B cell (primary cell): ENCODE results near the gene BMERB1.

Experiments used
- EZH2 ChIP-seq: IDR thresholded peaks from 2 replicates; pipeline ENCODE4 v1.6.1; 2012; ENCODE audit warnings: borderline replicate concordance, low read depth, mild to moderate bottlenecking, moderate library complexity, low read length; ENCODE audit not compliant: insufficient read depth, poor library complexity, severe bottlenecking
- TF ChIP-seq, protein P1 (sequence below): fragments of 200-600 bp; IDR thresholded peaks from one replicate; pipeline ENCODE4 v1.8.0; 2022; ENCODE audit warnings: antibody characterized with exemption, mild to moderate bottlenecking

DNA sequence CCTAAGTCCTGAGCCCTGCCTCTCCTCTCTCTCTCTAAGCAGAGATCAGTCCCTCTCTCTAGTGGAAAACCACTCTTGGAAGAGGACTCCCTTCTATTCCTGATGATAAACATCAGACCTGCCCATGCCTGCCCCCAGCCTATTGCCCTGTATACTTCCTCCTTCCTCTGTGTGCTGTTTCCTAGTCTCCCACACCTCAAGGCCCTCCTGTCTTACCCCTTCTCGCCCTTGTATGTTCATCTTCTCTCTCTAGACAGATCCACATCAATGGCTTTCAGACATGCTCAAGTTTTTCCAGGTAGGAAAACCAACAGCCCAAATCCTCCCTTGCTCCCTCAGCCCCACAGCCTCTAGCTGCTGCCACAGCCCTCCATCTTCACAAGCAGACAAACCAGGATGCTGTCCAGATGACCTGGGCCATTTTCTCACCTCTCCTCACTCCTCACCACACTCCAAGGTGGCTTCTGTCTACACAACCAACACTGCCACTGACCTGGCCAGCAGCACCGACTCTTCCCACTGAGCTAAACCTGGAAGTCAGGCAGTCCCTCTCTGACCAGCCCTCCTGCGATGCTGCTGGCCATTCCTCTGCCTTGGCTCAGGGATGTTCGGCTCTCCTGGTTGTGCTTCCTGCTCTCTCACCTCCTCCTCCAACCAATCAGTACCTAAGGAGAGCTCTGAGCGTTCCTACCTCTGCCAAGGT lies 172.3 kb downstream of the BMERB1 start:
- TF ChIP-seq, protein P1, sequence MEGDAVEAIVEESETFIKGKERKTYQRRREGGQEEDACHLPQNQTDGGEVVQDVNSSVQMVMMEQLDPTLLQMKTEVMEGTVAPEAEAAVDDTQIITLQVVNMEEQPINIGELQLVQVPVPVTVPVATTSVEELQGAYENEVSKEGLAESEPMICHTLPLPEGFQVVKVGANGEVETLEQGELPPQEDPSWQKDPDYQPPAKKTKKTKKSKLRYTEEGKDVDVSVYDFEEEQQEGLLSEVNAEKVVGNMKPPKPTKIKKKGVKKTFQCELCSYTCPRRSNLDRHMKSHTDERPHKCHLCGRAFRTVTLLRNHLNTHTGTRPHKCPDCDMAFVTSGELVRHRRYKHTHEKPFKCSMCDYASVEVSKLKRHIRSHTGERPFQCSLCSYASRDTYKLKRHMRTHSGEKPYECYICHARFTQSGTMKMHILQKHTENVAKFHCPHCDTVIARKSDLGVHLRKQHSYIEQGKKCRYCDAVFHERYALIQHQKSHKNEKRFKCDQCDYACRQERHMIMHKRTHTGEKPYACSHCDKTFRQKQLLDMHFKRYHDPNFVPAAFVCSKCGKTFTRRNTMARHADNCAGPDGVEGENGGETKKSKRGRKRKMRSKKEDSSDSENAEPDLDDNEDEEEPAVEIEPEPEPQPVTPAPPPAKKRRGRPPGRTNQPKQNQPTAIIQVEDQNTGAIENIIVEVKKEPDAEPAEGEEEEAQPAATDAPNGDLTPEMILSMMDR, result no peak
- TF ChIP-seq EZH2, result no peak
